Caco-2 (cell line): ENCODE data around the gene RAD51B. TPM values are rescaled to one million over a fixed set of nuclear protein-coding genes. Genes with fewer than 3 reads are reported as not detected.

Experiments
- BruUV-seq: library from RNA; stranded (reverse); fragments of 400-500 nt; replicated peaks from 2 replicates; lab custom pipeline; 2021; lab: Mats Ljungman, UMichigan
- CTCF ChIA-PET: fragments of 300-600 bp; sonication (Branson Sonifier 250); formaldehyde crosslinking; loops from one replicate; lab custom pipeline; 2022; ENCODE audit warnings: antibody characterized with exemption; lab: Charles Lee
- POLR2A ChIA-PET: fragments of 300-600 bp; sonication (Branson Sonifier 250); formaldehyde crosslinking; loops from one replicate; lab custom pipeline; 2022; ENCODE audit warnings: antibody characterized with exemption; lab: Charles Lee
- DNase-seq, 2 experiments: peaks; one replicate each; pipeline versions ENCODE4 v3.0.0 to v3.0.0-alpha.2; 2020 to 2022
- H3K27me3 ChIP-seq: replicated peaks from 2 replicates; pipeline ENCODE4 v1.6.0; 2011; ENCODE audit warnings: low read length; ENCODE audit not compliant: control insufficient read depth, insufficient read depth
- H3K36me3 ChIP-seq: 2 replicates; pipeline ENCODE4 v1.5.1; 2011; ENCODE audit warnings: low read length; ENCODE audit not compliant: control insufficient read depth, insufficient read depth
- H3K4me1 ChIP-seq: fragments of 250-450 bp; sonication (Bioruptor Pico); 2 replicates; pipeline ENCODE4 v1.5.1; 2020; ENCODE audit warnings: mild to moderate bottlenecking
- H3K4me3 ChIP-seq: 2 replicates; pipeline ENCODE4 v1.5.1; 2011; ENCODE audit warnings: low read depth, mild to moderate bottlenecking, control low read depth, low read length
- H3K9me3 ChIP-seq: fragments of 250-450 bp; sonication (Bioruptor Pico); 2 replicates; pipeline ENCODE4 v1.5.1; 2020; ENCODE audit warnings: mild to moderate bottlenecking, moderate library complexity
- H3K27ac Mint-ChIP-seq: one replicate; pipeline ENCODE4 v1.8.0; 2022; ENCODE audit warnings: mixed read lengths; ENCODE audit not compliant: unreplicated experiment
- H3K27me3 Mint-ChIP-seq: one replicate; pipeline ENCODE4 v1.8.0; 2022; ENCODE audit warnings: mixed read lengths; ENCODE audit not compliant: insufficient read depth, unreplicated experiment
- H3K36me3 Mint-ChIP-seq: one replicate; pipeline ENCODE4 v1.8.0; 2022; ENCODE audit warnings: mild to moderate bottlenecking, mixed read lengths; ENCODE audit not compliant: insufficient read depth, unreplicated experiment
- H3K4me1 Mint-ChIP-seq: one replicate; pipeline ENCODE4 v1.8.0; 2022; ENCODE audit warnings: low read depth, mixed read lengths; ENCODE audit not compliant: unreplicated experiment
- H3K4me3 Mint-ChIP-seq: one replicate; pipeline ENCODE4 v1.8.0; 2022; ENCODE audit warnings: mild to moderate bottlenecking, moderate library complexity, mixed read lengths; ENCODE audit not compliant: unreplicated experiment
- H3K9me3 Mint-ChIP-seq: one replicate; pipeline ENCODE4 v1.8.0; 2022; ENCODE audit warnings: mixed read lengths; ENCODE audit not compliant: unreplicated experiment
- CTCF ChIP-seq, 2 experiments: fragments of 200-600 bp in 1 of 2; IDR thresholded peaks; 1 replicate in 1 of 2; 2 replicates in 1 of 2; pipeline versions ENCODE4 v1.5.1 to v1.8.0; 2011 to 2022; ENCODE audit warnings: antibody characterized with exemption in 1 of 2, control low read depth in 1 of 2, inconsistent platforms in 1 of 2, low read depth in 1 of 2, low read length in 1 of 2, mild to moderate bottlenecking in 1 of 2, moderate library complexity in 1 of 2; ENCODE audit not compliant: insufficient read depth in 1 of 2, severe bottlenecking in 1 of 2, unreplicated experiment in 1 of 2
- intact Hi-C: fragments of 100-400 bp; cut with micrococcal nuclease; formaldehyde crosslinking; loops from one replicate; pipeline ENCODE4 v1.10.0; 2022; ENCODE audit not compliant: unreplicated experiment
- total RNA-seq: library from RNA; stranded (reverse); gene quantifications from 2 replicates; pipeline ENCODE4 v1.2.3, GENCODE V29; 2022

The RAD51B gene
- total RNA-seq, 1 experiment from 2014 or later, result 16.7 TPM

GRCh38 chr14:68160779-68161546 lies 341.4 kb downstream of the RAD51B start:
- Mint-ChIP-seq H3K36me3 (no peaks in the 10 kb centered on the region), H3K9me3 (no peaks in the 10 kb centered on the region), H3K27ac (peak overlapping the region; percentile 59), H3K27me3 (no peaks in the 10 kb centered on the region), H3K4me3 (no peak overlapping the region), H3K4me1 (peaks cover 28% of the 10 kb centered on the region)
- Histone ChIP-seq H3K36me3 (no peaks in the 10 kb centered on the region), H3K4me3 (no peak overlapping the region), H3K4me1 (peaks cover 30% of the 10 kb centered on the region), H3K27me3 (no peaks in the 10 kb centered on the region), H3K9me3 (no peaks in the 10 kb centered on the region)
- POLR2A ChIA-PET, result no interaction called here
- no peak for TF ChIP-seq CTCF (IDR thresholded peaks at IDR 0.05; ENCODE audit: insufficient read depth in 1 of 2, low read depth in 1 of 2, low read length in 1 of 2, severe bottlenecking in 1 of 2, unreplicated experiment in 1 of 2)
- CTCF ChIA-PET, result no interaction called here
- BruUV-seq, result no TSS peak
- intact Hi-C loops, result no loop called here
- DNase-seq, result no peak

- CTCF ChIA-PET, result no interaction called here
- TF ChIP-seq CTCF (IDR thresholded peaks at IDR 0.05; ENCODE audit: insufficient read depth in 1 of 2, low read depth in 1 of 2, low read length in 1 of 2, severe bottlenecking in 1 of 2, unreplicated experiment in 1 of 2), result no peak
These were observed 343.3 kb downstream of the RAD51B start for GRCh38 chr14:68162887-68163286.

GRCh38 chr14:68164711-68165113 lies 345.1 kb downstream of the RAD51B start:
- intact Hi-C loops, result loop anchor here (1.0 kb wide), 1 partner anchor 27 kb away; no protein-coding TSS in a partner anchor
- peak in 1 of 2 experiments; percentile 16 for DNase-seq
- POLR2A ChIA-PET, result no interaction called here
- no peaks in the 10 kb centered on the region for H3K9me3 ChIP-seq
- H3K4me1 Mint-ChIP-seq, result peaks cover 40% of the 10 kb centered on the region
- BruUV-seq, result no TSS peak
- H3K27me3 ChIP-seq, result no peaks in the 10 kb centered on the region
- peaks cover 44% of the 10 kb centered on the region for H3K4me1 ChIP-seq
- no peaks in the 10 kb centered on the region for H3K36me3 ChIP-seq
- peak overlapping the region; percentile 22 for H3K27ac Mint-ChIP-seq
- no peaks in the 10 kb centered on the region for H3K36me3 Mint-ChIP-seq
- no peaks in the 10 kb centered on the region for H3K9me3 Mint-ChIP-seq
- H3K4me3 Mint-ChIP-seq, result peak overlapping the region; percentile 36
- no peak for TF ChIP-seq CTCF (IDR thresholded peaks at IDR 0.05; ENCODE audit: insufficient read depth in 1 of 2, low read depth in 1 of 2, low read length in 1 of 2, severe bottlenecking in 1 of 2, unreplicated experiment in 1 of 2)
- no peak overlapping the region for H3K4me3 ChIP-seq
- no peaks in the 10 kb centered on the region for H3K27me3 Mint-ChIP-seq
- CTCF ChIA-PET, result no interaction called here

More at GRCh38 chr14:68162887-68163286, 343.3 kb downstream of the RAD51B start:
- peaks cover 38% of the 10 kb centered on the region for H3K4me1 ChIP-seq
- no peaks in the 10 kb centered on the region for H3K9me3 Mint-ChIP-seq
- H3K4me3 Mint-ChIP-seq, result no peak overlapping the region
- no peak for DNase-seq
- H3K27me3 ChIP-seq, result no peaks in the 10 kb centered on the region
- intact Hi-C loops, result no loop called here
- H3K36me3 Mint-ChIP-seq, result no peaks in the 10 kb centered on the region
- BruUV-seq, result no TSS peak
- POLR2A ChIA-PET, result no interaction called here
- H3K27ac Mint-ChIP-seq, result no peak overlapping the region
- H3K9me3 ChIP-seq, result no peaks in the 10 kb centered on the region
- no peaks in the 10 kb centered on the region for H3K36me3 ChIP-seq
- H3K4me3 ChIP-seq, result no peak overlapping the region
- H3K27me3 Mint-ChIP-seq, result no peaks in the 10 kb centered on the region
- peaks cover 40% of the 10 kb centered on the region for H3K4me1 Mint-ChIP-seq
